ENCODE results near the gene TMEM203. TPM values are rescaled to one million over a fixed set of nuclear protein-coding genes. Genes with fewer than 3 reads are reported as not detected.

The TMEM203 gene
- total and polyA plus RNA-seq, 2 of the 13 experiments (the other 11 are each of a cell fraction or from before 2014, with no cell fraction given), result 23.4 to 36.7 TPM

- TF ChIP-seq ZNF335 (CRISPR knock-in tag; IDR thresholded peaks at IDR 0.05), result 0 out of 2 replicates have a peak, but pooled peaks have one; percentile 34
- TF ChIP-seq ZNF136 (CRISPR knock-in tag; IDR thresholded peaks at IDR 0.05; ENCODE audit: low read depth), result peak; percentile 64; the same call in 1 of the 2 replicates
- TF ChIP-seq ZNF614 (CRISPR knock-in tag; IDR thresholded peaks at IDR 0.05; ENCODE audit: borderline replicate concordance), result peak; percentile 73; the same call in 1 of the 2 replicates
- TF ChIP-seq RBFOX2 (IDR thresholded peaks at IDR 0.05; ENCODE audit: low read depth, low read length), result peak; percentile 60
- peak; percentile 63; the same call in 1 of the 3 replicates for TF ChIP-seq MXI1 (IDR thresholded peaks at IDR 0.05; ENCODE audit: borderline replicate concordance, low read depth, low read length)
- TF ChIP-seq ZNF546 (CRISPR knock-in tag; conservative IDR thresholded peaks at IDR 0.05), result no peak
- TF ChIP-seq DR1 (CRISPR knock-in tag; IDR thresholded peaks at IDR 0.05), result peak; percentile 56; the same call in 1 of the 2 replicates
- no peak for TF ChIP-seq NR3C1 (CRISPR knock-in tag; IDR thresholded peaks at IDR 0.05)
- peak; percentile 87 for TF ChIP-seq PATZ1 (CRISPR knock-in tag; IDR thresholded peaks at IDR 0.05)
- no peak for TF ChIP-seq PREB (CRISPR knock-in tag; IDR thresholded peaks at IDR 0.05)
- peak; percentile 58; the same call in 1 of the 2 replicates for TF ChIP-seq ELF3 (CRISPR knock-in tag; IDR thresholded peaks at IDR 0.05)
- no peak for TF ChIP-seq ZNF441 (CRISPR knock-in tag; IDR thresholded peaks at IDR 0.05; ENCODE audit: borderline replicate concordance)
- TF ChIP-seq ZGPAT (CRISPR knock-in tag; IDR thresholded peaks at IDR 0.05), result no peak
- TF ChIP-seq TCF12 (IDR thresholded peaks at IDR 0.05), result no peak
- TF ChIP-seq TCF12 (CRISPR knock-in tag; IDR thresholded peaks at IDR 0.05), result 0 out of 2 replicates have a peak, but pooled peaks have one; percentile 45
- TF ChIP-seq ZNF512 (CRISPR knock-in tag; IDR thresholded peaks at IDR 0.05), result no peak
- TF ChIP-seq U2AF2 (IDR thresholded peaks at IDR 0.05; ENCODE audit: low read depth, low read length), result no peak
- TF ChIP-seq CREBL2 (CRISPR knock-in tag; IDR thresholded peaks at IDR 0.05; ENCODE audit: borderline replicate concordance), result peak; percentile 63; the same call in 1 of the 2 replicates
- TF ChIP-seq ZNF749 (CRISPR knock-in tag; IDR thresholded peaks at IDR 0.05; ENCODE audit: borderline replicate concordance), result no peak
- no peak for TF ChIP-seq ETS1 (CRISPR knock-in tag; IDR thresholded peaks at IDR 0.05)
- TF ChIP-seq ZNF160 (CRISPR knock-in tag; IDR thresholded peaks at IDR 0.05), result no peak
Observed at GRCh38 chr9:137217276-137218211, 12.1 kb upstream of the TMEM203 start (continued).
